HG03378 (cell line): ENCODE measurements around the gene SLC16A11.

Experiments used
- ATAC-seq: cut with Tn5 transposase; IDR thresholded peaks from one replicate; pipeline ENCODE4 v1.9.1; 2021; ENCODE audit warnings: mild to moderate bottlenecking, moderate library complexity; ENCODE audit not compliant: unreplicated experiment

SLC16A11 gene

GRCh38 chr17:7026471-7027115 is 17.3 kb downstream of the SLC16A11 start:
- ATAC-seq = no peak

GRCh38 chr17:7025245-7025644 is 18.6 kb downstream of the SLC16A11 start:
- ATAC-seq = no peak

GRCh38 chr17:7024402-7024785 is 19.5 kb downstream of the SLC16A11 start:
- no peak for ATAC-seq

GRCh38 chr17:7023576-7024401 is 20.1 kb downstream of the SLC16A11 start:
- no peak for ATAC-seq

GRCh38 chr17:7022781-7023571 is 20.9 kb downstream of the SLC16A11 start, which contains the start of gene BCL6B:
Gene BCL6B (plus strand): TSS chr17:7023050. CDS start chr17:7023672, 622 bp downstream.
- ATAC-seq = no peak

- peak; percentile 51 for ATAC-seq
Observed at GRCh38 chr17:7021993-7022778, 21.7 kb downstream of the SLC16A11 start.

GRCh38 chr17:7020894-7021664 is 22.8 kb downstream of the SLC16A11 start:
- no peak for ATAC-seq

GRCh38 chr17:7019839-7020519 is 23.9 kb downstream of the SLC16A11 start:
- ATAC-seq = no peak

- ATAC-seq = no peak
Observed at GRCh38 chr17:7019367-7019766, 24.5 kb downstream of the SLC16A11 start.

GRCh38 chr17:7018331-7018964 is 25.4 kb downstream of the SLC16A11 start:
- no peak for ATAC-seq

GRCh38 chr17:7017827-7018200 is 26.1 kb downstream of the SLC16A11 start:
- no peak for ATAC-seq

- no peak for ATAC-seq
Observed at GRCh38 chr17:7016886-7017826, 26.7 kb downstream of the SLC16A11 start.

GRCh38 chr17:7016418-7016817 is 27.5 kb downstream of the SLC16A11 start:
- ATAC-seq = no peak

GRCh38 chr17:7014995-7015958 is 28.6 kb downstream of the SLC16A11 start:
- ATAC-seq = peak; percentile 20

- peak; percentile 59 for ATAC-seq
Observed at GRCh38 chr17:7014261-7014994, 29.5 kb downstream of the SLC16A11 start.

GRCh38 chr17:7011942-7012254 is 32.0 kb downstream of the SLC16A11 start:
- ATAC-seq = no peak
